Mesothelial cell of epicardium (in vitro differentiated cells): ENCODE data around the gene MICAL2. TPM values are rescaled to one million over a fixed set of nuclear protein-coding genes. Genes with fewer than 3 reads are reported as not detected.

Experiments
- DNase-seq, 2 experiments: peaks; one replicate each; pipeline ENCODE4 v3.0.0; 2021; ENCODE audit warnings: low spot score in 2 of 2; ENCODE audit not compliant: unreplicated experiment in 2 of 2
- H3K27ac Mint-ChIP-seq: 2 replicates; pipeline ENCODE4 v1.8.0; 2021; ENCODE audit warnings: mixed read lengths
- H3K27me3 Mint-ChIP-seq: 2 replicates; pipeline ENCODE4 v1.8.0; 2021; ENCODE audit warnings: low read depth, mixed read lengths
- H3K36me3 Mint-ChIP-seq: 2 replicates; pipeline ENCODE4 v1.8.0; 2021; ENCODE audit warnings: mixed read lengths
- H3K4me1 Mint-ChIP-seq: 2 replicates; pipeline ENCODE4 v1.8.0; 2021; ENCODE audit warnings: mixed read lengths
- H3K4me3 Mint-ChIP-seq: 2 replicates; pipeline ENCODE4 v1.8.0; 2021; ENCODE audit warnings: mild to moderate bottlenecking, moderate library complexity, mixed read lengths
- H3K9me3 Mint-ChIP-seq: 2 replicates; pipeline ENCODE4 v1.8.0; 2021; ENCODE audit warnings: mixed read lengths
- total RNA-seq: library from RNA; stranded (reverse); gene quantifications from 3 replicates; pipeline ENCODE4 v1.2.1, GENCODE V29; 2021
- TF ChIP-seq, protein P1 (sequence below): fragments of 200-600 bp; sonication (generic); IDR thresholded peaks from one replicate; pipeline ENCODE4 v1.5.0; 2021; ENCODE audit warnings: antibody characterized with exemption; ENCODE audit not compliant: unreplicated experiment

MICAL2 gene
- total RNA-seq, 1 donor from 2014 or later, result 15.0 TPM

DNA sequence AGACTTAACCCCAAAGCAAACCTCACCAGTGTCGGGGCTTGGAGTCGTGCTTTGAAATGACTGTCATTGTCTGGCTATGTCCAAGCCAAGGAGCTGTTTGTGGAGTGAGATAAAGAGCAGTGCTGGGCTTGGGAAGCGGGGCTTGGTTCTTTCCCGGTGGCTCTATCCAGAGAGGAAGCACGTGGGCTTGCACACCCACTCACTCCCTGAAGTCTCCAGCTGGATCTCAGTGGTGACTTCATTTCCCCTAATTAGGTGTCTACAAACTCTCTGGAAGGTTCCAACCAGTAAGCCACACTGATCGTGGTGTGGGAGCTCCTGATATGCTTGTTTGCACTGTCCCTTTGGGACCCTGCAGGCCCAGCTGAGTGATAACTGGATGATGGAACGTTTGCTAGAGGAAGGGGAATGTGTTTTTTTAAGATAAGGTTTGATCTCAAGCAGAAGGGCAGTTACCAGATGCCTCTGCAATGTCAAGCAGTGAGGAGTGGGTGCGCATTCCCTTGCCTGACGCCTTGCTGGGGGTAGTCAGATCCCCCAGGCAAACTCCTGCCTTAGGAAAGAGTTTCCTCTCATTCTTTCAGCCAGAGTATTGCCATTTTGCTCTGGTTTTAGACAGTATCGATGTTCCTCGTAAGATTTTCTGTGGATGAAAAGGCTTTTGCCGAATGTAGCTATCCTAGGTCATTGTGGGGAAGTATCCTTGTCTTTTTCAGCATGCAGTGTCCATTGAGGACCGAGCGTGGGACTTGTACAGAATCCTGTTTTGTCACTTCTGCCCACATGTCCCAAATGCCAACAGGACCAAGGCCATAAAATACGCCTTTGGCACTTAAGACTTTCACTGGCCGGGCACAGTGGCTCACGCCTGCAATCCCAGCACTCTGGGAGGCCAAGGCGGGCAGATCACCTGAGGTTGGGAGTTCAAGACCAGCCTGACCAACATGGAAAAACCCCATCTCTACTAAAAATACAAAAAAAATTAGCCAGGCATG is 90.9 kb downstream of the MICAL2 start:
- peaks cover 10% of the 10 kb centered on the region for H3K9me3 Mint-ChIP-seq

DNA sequence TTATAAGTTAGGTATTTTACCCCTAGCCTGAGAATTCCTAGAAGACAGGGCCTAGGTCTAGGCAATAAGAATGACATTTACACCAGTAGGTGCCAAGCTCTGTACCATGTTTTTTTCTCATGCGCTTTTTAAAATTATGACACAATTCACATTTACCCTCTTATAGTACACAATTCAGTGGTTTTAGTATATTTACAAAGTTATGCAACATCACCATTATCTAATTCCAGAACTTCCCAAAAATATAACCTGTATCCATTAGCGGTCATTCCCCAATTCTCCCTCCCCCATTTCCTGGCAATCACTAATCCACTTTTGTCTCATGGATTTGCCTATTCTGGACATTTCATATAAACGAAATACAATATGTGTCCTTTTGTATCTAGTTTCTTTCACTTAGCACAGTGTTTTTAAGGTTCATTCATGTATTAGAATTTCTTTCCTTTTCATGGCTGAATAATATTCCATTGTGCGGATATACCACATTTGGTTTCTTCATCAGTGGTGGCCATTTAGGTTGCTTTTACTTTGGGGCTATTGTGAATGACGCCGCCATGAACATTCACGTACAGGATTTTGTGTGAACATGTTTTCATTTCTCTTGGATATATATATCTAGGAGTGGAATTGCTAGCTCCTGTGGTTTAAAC is 92.4 kb downstream of the MICAL2 start:
- TF ChIP-seq, protein P1, sequence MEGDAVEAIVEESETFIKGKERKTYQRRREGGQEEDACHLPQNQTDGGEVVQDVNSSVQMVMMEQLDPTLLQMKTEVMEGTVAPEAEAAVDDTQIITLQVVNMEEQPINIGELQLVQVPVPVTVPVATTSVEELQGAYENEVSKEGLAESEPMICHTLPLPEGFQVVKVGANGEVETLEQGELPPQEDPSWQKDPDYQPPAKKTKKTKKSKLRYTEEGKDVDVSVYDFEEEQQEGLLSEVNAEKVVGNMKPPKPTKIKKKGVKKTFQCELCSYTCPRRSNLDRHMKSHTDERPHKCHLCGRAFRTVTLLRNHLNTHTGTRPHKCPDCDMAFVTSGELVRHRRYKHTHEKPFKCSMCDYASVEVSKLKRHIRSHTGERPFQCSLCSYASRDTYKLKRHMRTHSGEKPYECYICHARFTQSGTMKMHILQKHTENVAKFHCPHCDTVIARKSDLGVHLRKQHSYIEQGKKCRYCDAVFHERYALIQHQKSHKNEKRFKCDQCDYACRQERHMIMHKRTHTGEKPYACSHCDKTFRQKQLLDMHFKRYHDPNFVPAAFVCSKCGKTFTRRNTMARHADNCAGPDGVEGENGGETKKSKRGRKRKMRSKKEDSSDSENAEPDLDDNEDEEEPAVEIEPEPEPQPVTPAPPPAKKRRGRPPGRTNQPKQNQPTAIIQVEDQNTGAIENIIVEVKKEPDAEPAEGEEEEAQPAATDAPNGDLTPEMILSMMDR, result no peak
- peaks cover 34% of the 10 kb centered on the region for H3K4me1 Mint-ChIP-seq
- H3K4me3 Mint-ChIP-seq, result no peak overlapping the region
- no peaks in the 10 kb centered on the region for H3K36me3 Mint-ChIP-seq
- H3K9me3 Mint-ChIP-seq, result peaks cover 10% of the 10 kb centered on the region
- no peaks in the 10 kb centered on the region for H3K27me3 Mint-ChIP-seq
- no peak for DNase-seq
- no peak overlapping the region for H3K27ac Mint-ChIP-seq

More for the DNA sequence above, 90.9 kb downstream of the MICAL2 start:
- H3K4me1 Mint-ChIP-seq, result peaks cover 34% of the 10 kb centered on the region
- TF ChIP-seq, protein P1, result no peak
- no peaks in the 10 kb centered on the region for H3K36me3 Mint-ChIP-seq
- DNase-seq, result no peak
- no peak overlapping the region for H3K4me3 Mint-ChIP-seq
- peak overlapping the region; percentile 94 for H3K27ac Mint-ChIP-seq
- H3K27me3 Mint-ChIP-seq, result no peaks in the 10 kb centered on the region

GRCh38 chr11:12204506-12204905 is 94.1 kb downstream of the MICAL2 start:
- DNase-seq, result no peak
- Mint-ChIP-seq H3K27me3 (no peaks in the 10 kb centered on the region), H3K27ac (no peak overlapping the region)

GRCh38 chr11:12205330-12205729 is 94.9 kb downstream of the MICAL2 start:
- H3K27ac Mint-ChIP-seq, result no peak overlapping the region
- peaks cover 28% of the 10 kb centered on the region for H3K4me1 Mint-ChIP-seq
- no peak overlapping the region for H3K4me3 Mint-ChIP-seq
- H3K27me3 Mint-ChIP-seq, result no peaks in the 10 kb centered on the region
- H3K9me3 Mint-ChIP-seq, result peaks cover 10% of the 10 kb centered on the region
- no peaks in the 10 kb centered on the region for H3K36me3 Mint-ChIP-seq
- TF ChIP-seq, protein P1, result no peak
- no peak for DNase-seq

More at GRCh38 chr11:12204506-12204905, 94.1 kb downstream of the MICAL2 start:
- TF ChIP-seq, protein P1, result no peak
- H3K9me3 Mint-ChIP-seq, result peaks cover 10% of the 10 kb centered on the region
- H3K36me3 Mint-ChIP-seq, result no peaks in the 10 kb centered on the region
- H3K4me1 Mint-ChIP-seq, result peaks cover 34% of the 10 kb centered on the region
- H3K4me3 Mint-ChIP-seq, result no peak overlapping the region

DNA sequence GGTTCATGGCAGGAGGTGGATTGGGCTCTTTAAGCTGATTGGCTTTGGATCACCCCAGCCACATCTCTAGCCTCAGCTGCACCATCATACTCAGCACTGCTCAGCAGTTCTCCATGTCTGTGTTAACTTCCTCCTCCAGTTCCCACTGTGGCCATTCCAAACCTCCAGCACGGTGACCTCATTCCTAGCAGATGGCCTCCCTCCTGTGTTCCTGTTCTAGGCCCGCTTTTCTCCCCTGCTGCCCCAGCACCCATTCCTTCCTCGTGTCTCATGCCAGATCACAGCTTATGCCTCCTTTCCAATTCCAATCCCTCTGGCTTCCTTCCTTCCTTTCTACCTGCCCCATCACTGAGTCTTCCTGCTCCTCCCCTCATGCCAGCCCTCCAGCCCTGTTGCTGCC is 96.1 kb downstream of the MICAL2 start:
- no peak for DNase-seq
- peaks cover 10% of the 10 kb centered on the region for H3K9me3 Mint-ChIP-seq
- TF ChIP-seq, protein P1, result no peak
- no peak overlapping the region for H3K4me3 Mint-ChIP-seq
- peaks cover 16% of the 10 kb centered on the region for H3K4me1 Mint-ChIP-seq
- H3K27ac Mint-ChIP-seq, result no peak overlapping the region
- no peaks in the 10 kb centered on the region for H3K36me3 Mint-ChIP-seq
- no peaks in the 10 kb centered on the region for H3K27me3 Mint-ChIP-seq
